Left cardiac atrium (tissue), 4 donors: ENCODE measurements around the gene TIMM13. TPM values are rescaled to one million over a fixed set of nuclear protein-coding genes. Genes with fewer than 3 reads are reported as not detected.
"Not testable (repeated sequence)": the region's sequence is repeated elsewhere in the genome, so short reads cannot be mapped to it uniquely, and the experiment has no call there.

Experiments
- ATAC-seq, 2 donors: fragments of 200-7000 bp; cut with Tn5 transposase; one replicate each; pipeline ENCODE4 v1.9.1; 2020; ENCODE audit warnings: mild to moderate bottlenecking in 2 of 2, moderate library complexity in 2 of 2
- DNase-seq: peaks from one replicate; pipeline ENCODE4 v3.0.0-alpha.2; 2020
- intact Hi-C, 2 donors: fragments of 100-400 bp; cut with DNase I; formaldehyde crosslinking; loops; one replicate each; pipeline versions ENCODE4 v1.14.1 to v1.15.1; 2022 to 2023
- total RNA-seq, 2 donors: library from RNA; stranded (reverse); fragmentation: NEBNext Ultra II Directional; extraction: Animal tissue kit (Norgen Biotek cat#: 25700); gene quantifications; one replicate each; pipeline ENCODE4 v1.2.1, GENCODE V29; 2021
- donor health status: DM: no; HTN: yes; CAD: no.
- donor health status: DM: no; HTN: yes; CAD: no; lungs with severe emphysema.
- donor health status: DM: yes; HTN: yes; CAD: no.
- donor health status: Dilated cardiomyopathy.

The TIMM13 gene
- total RNA-seq, 2 donors from 2014 or later: 76.8 to 78.7 TPM

GRCh38 chr19:2420490-2420889, 6.9 kb downstream of the TIMM13 start:
- intact Hi-C loops: no loop called here

GRCh38 chr19:2419754-2420153, 7.6 kb downstream of the TIMM13 start:
- DNase-seq (no peak), ATAC-seq (no peak)
- intact Hi-C loops: no loop called here

More at GRCh38 chr19:2420490-2420889, 6.9 kb downstream of the TIMM13 start:
- ATAC-seq (no peak), DNase-seq (no peak)

DNA sequence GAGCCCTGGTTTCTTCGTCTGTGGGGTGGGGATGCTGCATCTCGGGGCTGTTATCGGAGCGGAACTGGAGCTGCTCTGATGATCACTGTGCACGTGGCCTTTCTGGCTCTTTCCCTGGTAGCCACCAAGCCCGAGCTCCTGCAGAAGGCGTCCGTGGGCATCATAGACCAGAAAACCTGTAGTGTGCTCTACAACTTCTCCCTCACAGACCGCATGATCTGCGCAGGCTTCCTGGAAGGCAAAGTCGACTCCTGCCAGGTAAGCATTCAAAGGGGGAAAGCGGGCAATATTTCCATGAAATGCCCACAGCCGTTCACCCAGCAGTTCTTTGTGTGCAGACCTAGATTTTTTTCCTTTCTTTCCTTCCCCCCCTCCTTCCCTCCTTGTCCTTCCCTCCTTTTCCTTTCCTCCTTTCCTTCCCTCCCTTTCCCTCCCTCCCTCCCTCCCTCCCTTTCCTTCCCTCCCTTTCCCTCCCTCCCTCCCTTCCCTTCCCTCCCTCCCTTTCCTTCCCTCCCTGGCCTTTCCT, 9.4 kb downstream of the TIMM13 start:
- intact Hi-C loops: no loop called here
- no peak for ATAC-seq
- no peak for DNase-seq

- DNase-seq, ATAC-seq, intact Hi-C loops: not testable (repeated sequence)
These were observed 9.9 kb downstream of the TIMM13 start for GRCh38 chr19:2417436-2417835.

- peak; percentile 24 to 29 for ATAC-seq
- intact Hi-C loops: no loop called here
- no peak for DNase-seq
These were observed 10.9 kb downstream of the TIMM13 start for GRCh38 chr19:2416321-2417097.

GRCh38 chr19:2415973-2416319, 11.4 kb downstream of the TIMM13 start:
- DNase-seq (no peak), ATAC-seq (peak in 1 of 2 donors; percentile 35)
- intact Hi-C loops: no loop called here

- ATAC-seq (peak in 1 of 2 donors; percentile 6), DNase-seq (no peak)
- intact Hi-C loops: no loop called here
These were observed 12.0 kb downstream of the TIMM13 start for GRCh38 chr19:2415281-2415972.

DNA sequence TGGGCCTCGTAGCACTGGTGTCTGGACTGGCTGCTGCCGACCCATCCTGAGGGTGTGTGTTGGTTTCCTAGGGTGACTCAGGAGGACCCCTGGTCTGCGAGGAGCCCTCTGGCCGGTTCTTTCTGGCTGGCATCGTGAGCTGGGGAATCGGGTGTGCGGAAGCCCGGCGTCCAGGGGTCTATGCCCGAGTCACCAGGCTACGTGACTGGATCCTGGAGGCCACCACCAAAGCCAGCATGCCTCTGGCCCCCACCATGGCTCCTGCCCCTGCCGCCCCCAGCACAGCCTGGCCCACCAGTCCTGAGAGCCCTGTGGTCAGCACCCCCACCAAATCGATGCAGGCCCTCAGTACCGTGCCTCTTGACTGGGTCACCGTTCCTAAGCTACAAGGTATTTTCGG, 13.8 kb downstream of the TIMM13 start:
- intact Hi-C loops: no loop called here
- DNase-seq (no peak), ATAC-seq (no peak)

DNA sequence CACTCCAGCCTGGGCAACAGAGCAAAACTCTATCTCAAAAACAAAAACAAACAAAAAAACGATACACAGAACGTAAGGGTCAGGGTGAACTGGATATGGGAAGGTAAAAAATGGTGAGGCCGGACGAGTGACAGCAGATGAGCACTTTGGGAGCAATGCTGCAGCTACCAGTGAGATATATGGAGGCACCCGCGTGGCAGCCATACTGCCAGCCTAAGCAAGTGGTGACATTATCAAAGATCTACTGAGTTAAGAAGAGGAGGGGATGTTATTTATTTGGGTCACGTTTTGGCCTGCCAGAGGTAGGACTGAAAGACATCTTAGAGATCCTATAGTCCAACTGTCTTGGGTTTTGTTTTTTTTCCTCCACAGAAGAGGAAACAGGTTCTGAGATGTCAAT, 14.2 kb downstream of the TIMM13 start:
- no peak for DNase-seq
- intact Hi-C loops: no loop called here
- ATAC-seq: no peak

DNA sequence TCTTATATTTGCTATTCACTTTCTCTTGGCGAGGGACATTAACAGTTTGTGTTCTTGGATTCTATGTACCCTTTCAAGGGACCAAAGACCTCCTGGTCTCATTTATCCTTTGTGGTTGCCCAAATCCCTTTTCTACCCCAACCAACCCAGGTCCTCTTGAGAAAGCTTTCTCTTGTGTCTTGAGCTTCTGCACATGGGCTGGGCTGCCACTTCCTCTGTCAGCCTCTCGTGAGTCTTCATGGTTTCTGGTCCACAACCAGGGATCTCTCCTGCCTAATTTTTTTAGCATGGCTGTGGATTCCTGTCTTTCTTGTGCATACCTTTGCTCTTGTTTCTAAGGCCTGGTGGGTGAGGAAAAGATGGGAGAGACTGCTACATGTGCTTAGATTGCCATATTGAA, 14.9 kb downstream of the TIMM13 start:
- ATAC-seq (no peak), DNase-seq (no peak)
- intact Hi-C loops: no loop called here

DNA sequence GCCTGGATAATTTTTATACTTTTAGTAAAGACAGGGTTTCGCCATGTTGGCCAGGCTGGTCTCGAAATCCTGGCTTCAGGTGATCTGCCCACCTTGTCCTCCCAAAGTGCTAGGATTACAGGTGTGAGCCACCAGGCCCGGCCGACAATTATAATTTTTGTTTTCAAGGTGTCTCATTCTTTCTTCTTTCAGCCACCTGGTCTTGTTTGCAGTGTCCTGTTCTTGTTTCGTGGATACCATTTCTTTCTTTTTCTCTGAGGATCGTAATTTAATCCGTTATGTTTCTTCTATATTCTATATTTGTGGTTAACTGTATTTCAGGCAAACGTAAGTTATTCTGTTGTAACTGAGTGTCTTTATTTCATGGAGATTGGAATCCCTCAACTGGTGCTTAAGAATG, 15.7 kb downstream of the TIMM13 start:
- ATAC-seq (no peak), DNase-seq (no peak)
- intact Hi-C loops: no loop called here

DNA sequence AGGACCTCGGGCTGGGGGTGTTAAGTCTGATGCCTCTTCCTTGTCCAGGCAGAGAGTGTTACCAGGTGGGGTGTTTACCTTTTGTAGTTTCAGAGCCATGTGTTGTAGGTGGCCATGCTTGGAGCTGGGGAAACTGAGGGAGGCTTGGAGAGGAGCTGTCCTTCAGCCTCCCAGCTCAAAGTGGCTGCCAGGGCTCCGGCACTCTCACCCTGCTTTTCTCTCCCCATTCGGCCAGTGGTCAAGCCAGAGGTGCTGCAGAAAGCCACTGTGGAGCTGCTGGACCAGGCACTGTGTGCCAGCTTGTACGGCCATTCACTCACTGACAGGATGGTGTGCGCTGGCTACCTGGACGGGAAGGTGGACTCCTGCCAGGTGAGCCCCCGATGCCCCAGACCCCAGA, 17.4 kb downstream of the TIMM13 start:
- intact Hi-C loops: no loop called here
- no peak for DNase-seq

GRCh38 chr19:2409352-2409912, 18.0 kb downstream of the TIMM13 start:
- DNase-seq (no peak), ATAC-seq (no peak)
- intact Hi-C loops: no loop called here

More for the DNA sequence above, 17.4 kb downstream of the TIMM13 start:
- ATAC-seq: no peak

- no peak for ATAC-seq
- no peak for DNase-seq
- intact Hi-C loops: no loop called here
These were observed 19.1 kb downstream of the TIMM13 start for GRCh38 chr19:2408247-2408646.

GRCh38 chr19:2399582-2399981, 27.8 kb downstream of the TIMM13 start:
- intact Hi-C loops: no loop called here
- ATAC-seq: no peak

DNA sequence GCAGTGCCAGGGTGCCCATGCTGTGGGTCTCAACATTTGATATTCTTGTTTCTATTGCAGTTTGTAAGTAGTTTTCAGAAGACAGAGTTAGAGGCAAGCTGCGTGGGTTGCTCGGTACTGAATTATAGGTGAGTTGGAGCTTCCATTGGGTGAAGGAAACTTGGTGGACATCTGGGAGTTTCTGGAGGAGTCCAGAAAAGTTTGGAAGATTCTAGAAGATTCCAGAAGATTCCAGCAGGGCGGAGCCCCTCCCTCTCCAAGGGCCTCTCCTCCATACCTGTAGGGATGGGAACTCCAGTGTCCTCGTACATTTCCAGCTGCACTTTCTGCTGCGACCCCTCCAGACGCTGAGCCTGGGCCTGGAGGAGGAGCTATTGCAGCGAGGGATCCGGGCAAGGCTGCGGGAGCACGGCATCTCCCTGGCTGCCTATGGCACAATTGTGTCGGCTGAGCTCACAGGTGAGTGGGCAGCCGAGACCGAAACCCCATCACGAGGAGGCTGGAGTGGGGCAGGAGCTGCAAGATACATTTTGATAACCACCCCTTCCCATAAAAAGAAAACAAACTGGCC, 28.6 kb downstream of the TIMM13 start:
- intact Hi-C loops: no loop called here
- ATAC-seq (no peak), DNase-seq (no peak)

More at GRCh38 chr19:2399582-2399981, 27.8 kb downstream of the TIMM13 start:
- DNase-seq: no peak

- DNase-seq, intact Hi-C loops, ATAC-seq: not testable (repeated sequence)
These were observed 30.2 kb downstream of the TIMM13 start for GRCh38 chr19:2397173-2397572.

- ATAC-seq, intact Hi-C loops, DNase-seq: not testable (repeated sequence)
These were observed 32.0 kb downstream of the TIMM13 start for GRCh38 chr19:2395293-2395829.

DNA sequence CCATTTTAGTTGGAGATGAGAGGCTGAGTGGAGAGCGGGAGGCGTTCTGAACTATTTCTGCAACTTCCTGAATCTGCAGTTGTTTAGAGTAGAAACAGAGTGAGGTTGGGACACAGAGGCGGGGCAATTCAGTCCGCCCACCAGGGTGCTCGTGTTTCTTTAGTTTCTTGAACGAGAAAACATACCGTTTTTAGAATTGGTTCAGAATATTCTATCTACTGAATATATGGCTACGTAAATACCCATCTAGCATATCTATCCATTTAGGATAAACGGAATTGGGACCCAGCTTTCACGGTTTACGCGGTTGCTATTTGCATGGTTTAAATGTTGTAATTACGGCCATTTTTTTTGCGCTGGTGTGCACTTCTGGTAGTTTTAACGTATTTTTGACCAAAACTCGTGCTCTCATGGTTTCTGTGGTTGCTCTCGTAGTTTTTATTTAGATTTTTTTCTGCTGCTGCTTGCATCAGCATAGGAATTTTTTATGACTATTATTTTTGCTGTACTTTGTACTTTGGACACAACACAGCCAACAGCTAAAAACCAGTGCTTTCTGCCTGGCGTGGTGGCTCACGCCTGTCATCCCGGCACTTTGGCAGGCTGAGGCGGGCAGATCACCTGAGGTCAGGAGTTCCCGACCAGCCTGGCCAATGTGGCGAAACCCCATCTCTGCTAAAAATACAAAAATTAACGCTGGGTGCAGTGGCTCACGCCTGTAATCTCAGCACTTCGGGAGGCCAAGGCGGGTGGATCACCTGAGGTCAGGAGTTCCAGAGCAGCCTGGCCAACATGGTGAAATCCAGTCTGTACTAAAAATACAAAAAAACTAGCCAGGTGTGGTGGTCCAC, 32.7 kb downstream of the TIMM13 start:
- DNase-seq (no peak), ATAC-seq (no peak)
- intact Hi-C loops: no loop called here
